PFSK-1 (cell line): ENCODE measurements around the gene RUNX3.

Source experiments
- FOXP2 ChIP-seq: optimal IDR thresholded peaks from 2 replicates; pipeline ENCODE3; 2011; ENCODE audit warnings: borderline replicate concordance, control low read depth, inconsistent platforms; ENCODE audit not compliant: insufficient read depth; ENCODE audit errors: extremely low read length, extremely low read depth
- POLR2AphosphoS5 ChIP-seq: IDR thresholded peaks from 2 replicates; pipeline ENCODE4 v1.6.1; 2012; ENCODE audit warnings: low read depth, mild to moderate bottlenecking, control low read depth, low read length, moderate library complexity
- REST ChIP-seq, 2 experiments: IDR thresholded peaks; 2 replicates each; pipeline versions ENCODE4 v1.6.1 to v1.8.0; 2011 to 2012; ENCODE audit warnings: low read depth in 2 of 2, low read length in 2 of 2, control low read depth in 1 of 2, inconsistent platforms in 1 of 2, mild to moderate bottlenecking in 1 of 2, moderate library complexity in 1 of 2; ENCODE audit not compliant: insufficient read depth in 1 of 2
- SIN3A ChIP-seq: IDR thresholded peaks from 2 replicates; pipeline ENCODE4 v1.6.1; 2012; ENCODE audit warnings: mild to moderate bottlenecking, low read length, moderate library complexity, borderline replicate concordance; ENCODE audit not compliant: insufficient read depth
- TAF1 ChIP-seq: IDR thresholded peaks from 2 replicates; pipeline ENCODE4 v1.6.1; 2012; ENCODE audit warnings: low read length, control low read depth, borderline replicate concordance; ENCODE audit not compliant: insufficient read depth

The RUNX3 gene

GRCh38 chr1:24925082-24925779 is 4.8 kb downstream of the RUNX3 start:
- no peak for TF ChIP-seq SIN3A

- TF ChIP-seq FOXP2 = no peak
- no peak for TF ChIP-seq TAF1
- TF ChIP-seq POLR2AphosphoS5 = no peak
- TF ChIP-seq REST (IDR thresholded peaks at IDR 0.05; ENCODE audit: insufficient read depth in 1 of 2, low read depth in 2 of 2, low read length in 2 of 2) = no peak
- TF ChIP-seq SIN3A = no peak
These were observed 6.5 kb downstream of the RUNX3 start for GRCh38 chr1:24923485-24924113.

GRCh38 chr1:24921938-24922662 is 8.0 kb downstream of the RUNX3 start:
- TF ChIP-seq POLR2AphosphoS5 (no peak), SIN3A (no peak), REST (IDR thresholded peaks at IDR 0.05; ENCODE audit: insufficient read depth in 1 of 2, low read depth in 2 of 2, low read length in 2 of 2) (no peak)

GRCh38 chr1:24921412-24921811 is 8.7 kb downstream of the RUNX3 start:
- no peak for TF ChIP-seq SIN3A
- no peak for TF ChIP-seq TAF1
- no peak for TF ChIP-seq REST (IDR thresholded peaks at IDR 0.05; ENCODE audit: insufficient read depth in 1 of 2, low read depth in 2 of 2, low read length in 2 of 2)
- no peak for TF ChIP-seq POLR2AphosphoS5
- no peak for TF ChIP-seq FOXP2

- TF ChIP-seq REST (IDR thresholded peaks at IDR 0.05; ENCODE audit: insufficient read depth in 1 of 2, low read depth in 2 of 2, low read length in 2 of 2) (no peak), FOXP2 (no peak), SIN3A (no peak), POLR2AphosphoS5 (no peak), TAF1 (no peak)
These were observed 9.5 kb downstream of the RUNX3 start for GRCh38 chr1:24920533-24920925.
